ENCODE data around the gene MFSD1.
A peak's percentile ranks its signal among the peaks of the same experiment; 100 is the strongest.

MFSD1 gene

DNA sequence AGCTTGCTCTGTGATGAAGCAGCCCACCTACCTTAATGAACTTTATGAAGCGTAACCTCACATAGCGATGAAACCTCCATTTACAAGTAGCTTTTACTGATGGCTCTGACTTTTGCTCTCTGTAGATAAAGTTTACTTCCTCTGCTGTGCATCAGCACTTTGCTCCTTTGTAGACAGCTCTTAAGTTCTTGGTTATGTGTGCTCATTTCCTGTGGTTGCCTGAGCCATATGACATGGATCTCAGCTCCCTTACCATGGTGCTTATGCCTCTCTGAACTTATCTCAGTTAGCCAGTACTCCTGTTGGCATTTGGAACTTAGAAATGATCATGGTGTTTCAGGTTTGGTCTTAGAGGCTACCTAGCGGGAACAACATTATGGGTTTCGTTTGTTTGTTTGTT lies 7.8 kb downstream of the MFSD1 start:
- peak in 1 of 56 donors; percentile 10 for DNase-seq

DNA sequence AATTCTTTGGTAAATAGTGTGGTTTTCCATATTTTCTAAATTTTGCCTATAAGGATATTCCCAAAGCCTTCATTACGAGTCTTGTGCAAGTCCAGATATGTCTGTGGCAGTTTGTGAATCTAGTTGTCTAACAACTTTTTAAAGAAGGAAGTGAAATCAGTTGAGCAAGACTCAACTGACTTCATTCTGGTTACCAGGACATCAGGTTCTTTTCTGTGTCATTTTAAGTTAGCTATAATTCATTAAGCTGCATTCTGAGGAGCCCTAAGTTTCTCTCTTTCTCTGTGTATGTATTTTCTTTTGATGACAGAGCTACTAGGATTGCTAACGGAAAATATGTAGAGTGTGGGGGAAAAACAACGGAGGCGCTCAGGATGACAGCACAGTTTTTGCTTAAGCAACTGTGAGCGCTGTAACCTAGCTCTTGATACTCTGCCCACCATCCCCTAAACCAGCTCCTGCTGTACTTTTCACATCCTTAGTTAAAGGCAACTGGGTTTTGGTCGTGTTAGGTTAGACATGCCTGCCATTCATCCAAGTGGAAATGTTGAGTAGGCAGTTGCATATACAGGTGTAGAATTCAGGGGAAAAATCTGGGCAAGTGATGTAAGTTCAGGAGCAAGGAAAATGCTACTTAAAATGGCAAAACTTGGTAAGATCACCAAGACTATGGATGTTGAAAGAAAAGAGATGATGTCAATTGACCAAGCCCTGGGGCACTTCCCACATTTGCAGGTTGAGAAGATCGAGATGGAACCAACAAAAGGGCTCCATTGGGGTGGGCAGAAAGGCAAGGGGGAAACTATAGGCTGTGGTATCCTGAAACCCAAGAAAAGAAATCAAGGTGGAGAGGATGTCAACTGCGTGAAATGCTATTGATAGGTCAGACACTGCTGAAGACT lies 9.2 kb downstream of the MFSD1 start:
- DNase-seq, result no peak

DNA sequence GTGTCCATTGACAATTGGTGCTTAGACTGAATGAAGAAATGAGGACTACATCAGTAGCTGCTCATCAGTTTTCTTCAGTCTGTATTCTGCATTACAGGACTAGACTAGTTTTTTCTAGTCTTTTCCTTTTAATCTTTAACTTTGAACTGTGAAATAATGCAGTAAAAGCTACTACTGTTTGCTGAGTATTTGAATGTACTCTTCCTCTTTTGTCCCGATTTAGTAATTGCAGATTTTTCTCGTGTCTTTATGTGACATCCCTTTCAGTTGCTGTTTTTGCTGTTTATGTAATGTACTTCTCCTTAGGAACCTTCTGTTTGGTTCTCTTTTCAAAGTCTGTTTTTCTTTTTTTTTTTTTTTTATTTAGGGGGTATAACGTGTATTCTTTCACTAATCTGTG lies 17.4 kb downstream of the MFSD1 start:
- no peak for DNase-seq

DNA sequence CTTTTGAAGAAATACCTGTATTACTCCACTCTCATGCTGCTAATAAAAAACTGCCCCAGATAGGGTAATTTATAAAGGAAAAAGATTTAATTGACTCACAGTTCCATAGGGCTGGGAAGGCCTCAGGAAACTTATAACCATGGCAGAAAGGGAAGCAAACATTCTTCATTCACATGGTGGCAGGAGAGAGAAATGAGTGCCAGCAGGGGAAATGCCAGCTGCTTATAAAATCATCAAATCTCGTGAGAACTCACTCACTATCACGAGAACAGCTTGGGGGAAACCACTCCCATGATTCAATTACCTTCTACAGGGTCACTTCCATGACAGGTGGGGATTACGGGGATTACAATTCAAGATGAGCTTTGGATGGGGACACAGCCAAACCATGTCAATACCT lies 18.7 kb downstream of the MFSD1 start:
- DNase-seq, result no peak

DNA sequence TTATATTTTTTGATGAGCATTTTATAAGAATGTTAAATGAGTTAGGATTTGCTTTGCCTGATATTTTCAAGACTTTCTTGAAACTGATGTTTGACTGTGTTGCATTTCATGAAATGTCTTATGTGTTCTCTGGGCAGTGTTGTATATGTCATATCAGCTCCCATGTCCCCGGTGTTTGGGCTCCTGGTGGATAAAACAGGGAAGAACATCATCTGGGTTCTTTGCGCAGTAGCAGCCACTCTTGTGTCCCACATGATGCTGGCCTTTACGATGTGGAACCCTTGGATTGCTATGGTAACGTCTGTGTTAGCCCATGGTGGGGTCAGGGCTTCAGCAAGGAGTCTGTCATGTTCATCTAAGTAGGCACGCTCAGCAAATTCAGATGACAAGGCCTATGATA lies 20.0 kb downstream of the MFSD1 start:
- no peak for DNase-seq

DNA sequence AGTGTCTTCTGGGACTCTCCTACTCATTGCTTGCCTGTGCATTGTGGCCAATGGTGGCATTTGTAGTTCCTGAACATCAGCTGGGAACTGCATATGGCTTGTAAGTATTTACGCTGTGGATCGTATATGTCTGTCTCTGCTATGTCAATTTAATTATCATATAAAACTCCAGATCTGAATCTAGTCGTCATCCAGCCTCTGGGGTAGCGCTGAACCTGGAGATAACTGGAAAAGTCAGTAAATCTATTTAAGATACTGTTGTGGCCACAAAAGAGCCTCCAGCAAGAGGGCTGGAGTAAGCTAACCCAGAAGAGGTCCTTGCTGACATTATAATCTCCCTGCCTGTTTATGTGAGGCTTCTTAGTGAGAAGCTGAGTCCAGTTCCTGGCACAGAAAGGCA lies 21.6 kb downstream of the MFSD1 start:
- no peak for DNase-seq

DNA sequence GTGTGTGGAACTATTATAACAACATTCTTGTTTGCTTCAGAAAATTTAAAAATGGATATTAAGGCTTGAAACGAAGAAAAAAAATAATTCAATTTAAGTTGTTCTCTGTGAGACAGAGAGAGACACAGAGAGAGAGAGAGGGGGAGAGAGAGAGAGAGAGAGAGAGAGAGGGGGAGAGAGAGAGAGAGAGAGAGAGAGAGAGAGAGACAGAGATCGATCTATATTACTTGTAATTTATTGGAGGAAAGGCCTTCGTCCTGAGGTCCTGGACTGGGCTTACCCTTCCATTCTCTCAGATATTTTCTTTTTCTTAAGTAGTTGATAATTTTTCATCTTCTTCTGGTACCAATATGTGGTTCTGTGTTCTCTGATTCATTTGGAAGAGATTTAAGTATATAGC lies 25.9 kb downstream of the MFSD1 start:
- no peak for DNase-seq

DNA sequence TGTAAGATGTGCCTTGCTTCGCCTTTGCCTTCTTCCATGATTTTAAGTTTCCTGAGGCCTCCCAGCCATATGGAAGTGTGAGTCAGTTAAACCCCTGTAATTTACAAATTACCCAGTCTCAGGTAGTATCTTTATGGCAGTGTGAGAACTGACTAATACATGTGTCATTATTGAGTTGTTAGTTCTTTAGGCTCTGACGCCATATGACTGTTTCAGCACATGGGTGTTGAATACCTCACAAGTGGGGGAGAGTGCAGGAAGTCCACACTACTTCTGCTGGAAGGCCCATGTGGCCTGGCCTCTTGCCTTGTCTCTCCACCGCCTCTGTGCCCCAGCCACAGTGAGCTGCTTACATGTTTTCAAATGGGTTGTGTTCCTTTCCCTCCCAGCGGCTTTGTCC lies 28.5 kb downstream of the MFSD1 start:
- DNase-seq, result no peak

DNA sequence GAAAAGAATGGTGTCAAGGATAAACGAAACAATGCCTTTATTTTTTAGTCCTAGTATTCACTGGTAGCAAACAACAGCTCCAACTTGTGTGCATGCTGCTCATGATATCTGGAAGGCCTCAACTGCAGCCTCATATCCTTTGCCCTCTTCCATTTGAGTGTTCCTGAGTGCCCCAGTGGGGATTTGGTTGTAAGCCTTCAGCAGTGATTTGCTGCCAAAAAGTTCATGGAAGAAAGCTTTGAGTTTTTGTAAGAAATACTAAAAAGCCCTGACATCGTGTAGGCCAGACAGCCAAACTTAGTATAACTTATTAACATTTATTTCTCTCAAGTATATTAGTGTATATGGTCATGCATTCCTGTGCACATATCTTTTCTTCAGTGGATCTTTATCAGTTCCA lies 30.0 kb downstream of the MFSD1 start:
- DNase-seq, result no peak

DNA sequence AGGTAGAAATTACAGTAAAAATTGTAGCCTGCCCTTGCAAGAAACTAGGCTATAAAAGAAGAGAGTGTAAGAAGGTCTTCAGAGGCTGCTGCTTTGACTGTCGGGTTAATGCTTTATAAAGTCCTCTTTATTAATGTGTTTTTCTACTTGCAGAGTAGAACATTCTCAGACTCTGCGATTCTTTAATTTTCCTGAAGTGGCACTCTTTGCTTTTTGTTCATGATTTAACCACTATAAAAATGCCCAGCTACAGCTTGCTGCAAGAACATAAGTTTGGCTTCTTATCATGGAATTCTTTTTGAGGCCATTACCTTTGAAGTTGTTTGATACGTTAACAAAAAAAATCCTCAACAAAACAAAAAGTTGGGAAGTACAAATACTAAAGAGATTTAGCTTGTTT lies 33.8 kb downstream of the MFSD1 start:
- no peak for DNase-seq

DNA sequence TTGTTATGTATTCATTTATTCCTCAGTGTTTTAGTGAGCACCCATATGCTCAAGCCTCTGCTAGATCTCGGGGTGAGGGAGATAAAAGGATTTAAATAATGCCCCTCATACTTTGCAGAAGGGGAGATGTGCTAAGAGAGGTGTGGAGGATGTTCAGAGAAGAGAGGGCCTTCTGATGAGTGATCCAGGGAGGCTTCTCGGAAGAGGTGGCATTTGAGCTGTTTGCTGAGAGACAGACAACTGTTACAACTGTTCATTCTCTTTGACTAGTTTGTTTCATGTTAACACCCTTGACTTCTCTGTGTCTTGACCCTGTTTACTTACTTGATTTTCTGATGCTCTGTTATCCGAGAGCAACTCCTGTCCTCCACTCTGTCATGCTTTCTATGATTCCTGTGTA lies 34.5 kb downstream of the MFSD1 start:
- no peak for DNase-seq

DNA sequence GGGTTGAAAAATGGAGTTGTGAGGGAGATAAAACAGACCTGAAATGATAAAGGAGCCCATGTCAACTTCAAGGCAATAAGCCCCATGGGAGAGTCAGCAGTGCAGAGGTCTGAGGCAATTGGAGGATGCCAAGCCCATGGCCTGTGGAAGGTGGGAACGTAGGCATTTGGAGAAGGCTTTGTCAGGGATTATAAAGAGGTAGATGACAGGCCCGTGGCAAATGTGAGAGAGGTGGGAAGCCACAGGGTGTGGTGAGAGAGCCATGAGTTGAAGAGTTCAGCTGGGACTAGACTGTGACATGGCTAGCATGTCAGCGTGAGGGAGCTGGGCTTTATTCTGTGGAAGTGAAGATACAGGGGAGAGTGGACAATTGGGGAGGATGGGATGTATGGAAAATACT lies 35.4 kb downstream of the MFSD1 start:
- no peak for DNase-seq

DNA sequence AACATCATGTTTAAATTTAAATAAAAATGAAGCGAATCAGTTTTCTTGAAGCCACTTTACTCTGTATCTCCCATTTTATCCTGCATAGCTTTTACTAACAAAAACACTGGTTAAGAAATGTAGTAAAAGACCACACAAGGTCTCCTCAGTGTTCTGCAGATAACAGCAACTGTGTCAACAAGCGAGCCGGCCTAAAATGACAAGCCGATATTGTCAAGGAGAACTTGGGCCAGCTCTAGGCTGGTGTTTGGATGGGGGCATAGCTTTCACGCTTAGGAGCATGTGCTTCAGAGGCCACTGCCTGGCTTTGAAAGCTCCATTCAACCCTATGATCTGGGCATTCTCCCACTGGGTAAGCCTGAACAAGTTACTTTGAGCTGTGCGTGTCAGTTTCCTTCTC lies 38.1 kb downstream of the MFSD1 start:
- no peak for DNase-seq

DNA sequence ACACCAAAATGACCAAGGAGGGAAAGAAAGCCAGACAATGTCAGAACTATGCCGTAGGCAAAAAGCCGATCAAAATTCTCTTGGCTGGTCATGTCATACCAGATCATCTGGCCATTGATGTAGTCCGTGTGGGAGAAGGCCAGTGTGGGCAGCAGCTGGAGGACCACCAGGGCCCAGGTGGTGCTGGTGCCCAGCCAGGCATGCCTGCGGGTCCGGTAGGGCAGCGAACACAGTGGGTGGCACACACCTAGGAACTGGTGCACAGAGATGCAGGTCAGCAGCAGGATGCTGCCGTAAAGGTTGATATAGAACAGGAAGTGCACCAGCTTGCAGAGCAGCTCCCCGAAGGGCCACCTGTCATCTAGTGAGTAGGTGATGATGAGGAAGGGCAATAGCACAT lies 39.5 kb downstream of the MFSD1 start:
- DNase-seq, result no peak

DNA sequence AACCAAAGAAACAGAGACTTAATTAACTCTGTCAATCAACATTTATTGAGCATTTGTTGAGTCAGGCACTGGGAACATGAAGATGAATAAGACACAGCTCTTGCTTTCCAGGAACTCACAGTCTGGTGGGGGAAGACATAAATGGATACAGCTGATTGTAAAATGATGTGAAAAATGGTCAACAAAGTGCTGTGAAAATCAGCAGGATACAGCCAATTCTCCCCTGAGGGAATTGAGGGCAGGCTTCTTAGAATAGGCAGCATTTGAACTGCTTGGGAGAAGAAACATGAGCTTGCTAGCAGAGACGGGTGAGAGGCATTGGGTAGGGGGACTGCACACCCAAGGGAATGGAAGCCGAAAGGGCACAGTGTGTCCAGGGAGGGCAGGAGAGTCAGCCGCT lies 41.1 kb downstream of the MFSD1 start:
- DNase-seq, result no peak

DNA sequence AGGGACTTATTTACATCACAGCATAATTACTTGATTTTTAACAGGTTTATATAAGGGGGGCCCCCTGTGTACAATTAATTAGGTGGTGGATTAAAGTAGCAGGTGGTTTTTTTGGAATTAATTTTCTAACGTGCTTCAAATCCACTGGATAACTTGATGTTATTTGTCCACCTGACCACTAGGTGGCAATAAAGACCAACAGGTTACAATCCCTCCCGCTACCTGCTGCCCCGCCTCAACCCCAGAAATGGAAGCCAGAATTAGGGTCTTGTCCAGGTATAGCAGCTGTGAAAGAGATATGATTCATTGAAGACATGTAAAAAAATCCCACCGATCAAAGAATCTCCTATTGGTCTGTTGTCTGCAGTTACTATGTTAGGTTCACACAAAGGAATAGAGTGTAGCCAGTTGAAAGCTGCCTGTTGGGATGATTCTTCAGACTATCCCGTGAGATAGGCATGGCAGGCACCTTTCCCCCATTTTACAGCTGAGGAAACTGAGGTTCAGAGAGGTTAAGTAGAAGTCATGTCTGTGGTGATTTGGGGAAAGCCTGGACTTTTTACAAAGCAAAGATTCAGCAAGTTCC lies 44.0 kb downstream of the MFSD1 start:
- peak in 1 of 56 donors; percentile 31 for DNase-seq

DNA sequence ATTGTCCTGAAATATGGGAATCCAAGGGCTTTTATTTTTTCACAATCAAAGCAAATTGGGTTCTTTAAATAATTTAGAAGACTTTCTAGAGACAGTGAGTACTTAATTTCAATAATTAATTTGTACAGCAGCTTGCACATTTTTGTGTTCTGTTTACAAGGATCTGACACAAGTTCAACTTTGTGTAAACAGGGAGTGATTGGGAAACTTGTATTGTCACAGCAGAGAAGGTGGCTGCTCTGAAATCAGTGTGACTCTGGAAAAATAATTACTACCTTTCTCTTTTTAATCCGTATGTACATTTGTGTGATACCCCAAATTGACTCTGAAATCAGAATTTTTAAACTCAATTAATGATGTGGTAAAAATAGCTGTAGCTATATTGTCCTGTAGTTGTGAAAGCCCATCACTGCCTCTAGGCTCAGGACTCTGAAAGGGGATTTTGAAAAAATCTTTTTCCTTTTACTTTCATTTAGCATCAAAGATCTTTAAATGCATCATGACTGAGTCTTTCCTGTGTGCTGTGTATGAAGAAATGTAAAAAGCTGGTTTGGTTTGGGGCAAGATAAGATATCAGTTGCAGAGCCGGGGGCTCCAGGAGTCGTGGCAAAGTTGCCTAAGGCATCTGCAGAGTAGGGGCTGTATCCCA lies 45.1 kb downstream of the MFSD1 start:
- no peak for DNase-seq

DNA sequence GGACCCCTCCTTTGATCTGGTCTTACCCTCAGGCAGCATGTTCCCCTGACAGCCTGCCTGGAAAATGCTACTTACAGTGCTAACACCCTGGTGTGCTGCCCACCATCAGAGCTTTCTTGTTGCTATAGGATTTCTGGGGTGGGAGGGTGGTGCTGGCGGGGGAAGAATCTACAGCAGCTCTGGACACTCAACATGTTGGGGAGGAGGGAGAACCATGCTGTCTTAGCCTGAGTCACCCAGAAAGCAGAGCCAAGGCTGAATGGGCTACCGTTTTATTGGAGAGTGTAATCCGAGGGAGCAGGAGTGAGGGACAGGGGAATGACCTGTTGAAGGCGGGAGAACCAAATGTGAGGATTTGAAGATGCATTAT lies 45.6 kb downstream of the MFSD1 start:
- DNase-seq, result peak in 6 of 56 donors; percentile 12 to 41 (median 33)

DNA sequence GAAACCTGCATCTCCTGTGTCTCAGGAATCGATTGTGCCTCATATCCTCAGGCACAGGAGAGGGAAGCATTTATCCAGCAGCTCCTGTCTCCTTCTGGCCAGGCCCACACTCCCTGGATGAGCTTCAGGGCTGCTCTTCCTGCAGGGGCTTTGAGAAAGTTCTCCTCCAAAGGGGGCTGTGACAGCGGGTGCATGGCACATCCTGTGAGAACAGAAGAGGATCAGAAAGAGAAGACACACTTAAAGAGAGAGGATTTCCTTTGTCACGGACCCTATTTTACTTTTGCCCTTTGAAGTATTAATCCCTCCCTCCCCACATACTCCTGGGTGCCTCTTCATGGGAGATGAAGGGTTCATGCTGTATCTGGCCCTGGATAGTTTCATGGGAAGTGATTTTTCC lies 46.0 kb downstream of the MFSD1 start:
- DNase-seq, result no peak

DNA sequence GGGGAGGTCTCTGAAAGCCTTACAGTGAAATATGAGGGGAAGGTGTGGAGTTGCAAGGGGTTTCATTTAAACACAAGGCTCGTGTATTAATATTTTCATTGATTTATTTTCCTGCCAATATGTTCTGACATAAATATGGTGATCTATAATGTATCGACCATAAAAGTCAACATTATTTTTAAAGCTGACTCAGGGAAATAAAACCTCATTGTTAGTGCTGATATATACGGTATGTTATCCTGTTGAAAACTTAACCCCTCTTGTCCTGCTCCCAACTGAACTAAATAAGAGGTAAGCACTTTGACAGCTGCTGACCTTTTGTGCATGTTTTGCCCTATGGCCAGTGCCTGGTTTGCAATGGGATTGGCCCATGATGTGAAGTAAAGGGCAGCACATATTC lies 47.9 kb downstream of the MFSD1 start:
- DNase-seq, result no peak

DNA sequence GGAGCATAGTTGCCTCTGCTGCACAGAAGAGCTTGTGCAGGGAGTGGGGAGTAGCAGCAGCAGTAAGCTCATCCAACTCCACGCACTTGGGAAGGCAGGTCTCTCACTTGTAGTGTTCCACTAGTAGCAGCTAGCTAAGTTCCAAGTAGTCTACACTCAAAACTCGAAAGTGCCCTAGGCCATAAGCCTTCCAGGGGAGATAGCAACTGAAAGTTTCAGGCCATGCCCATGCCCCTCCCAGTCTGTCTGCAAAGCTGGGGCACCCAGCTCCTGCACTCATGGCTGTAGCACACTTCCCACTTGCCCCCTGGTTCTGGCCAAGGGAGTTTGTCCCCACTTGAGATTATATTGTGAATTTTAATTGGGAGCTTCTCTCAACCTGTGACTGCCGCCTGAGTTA lies 57.5 kb downstream of the MFSD1 start:
- DNase-seq, result no peak

DNA sequence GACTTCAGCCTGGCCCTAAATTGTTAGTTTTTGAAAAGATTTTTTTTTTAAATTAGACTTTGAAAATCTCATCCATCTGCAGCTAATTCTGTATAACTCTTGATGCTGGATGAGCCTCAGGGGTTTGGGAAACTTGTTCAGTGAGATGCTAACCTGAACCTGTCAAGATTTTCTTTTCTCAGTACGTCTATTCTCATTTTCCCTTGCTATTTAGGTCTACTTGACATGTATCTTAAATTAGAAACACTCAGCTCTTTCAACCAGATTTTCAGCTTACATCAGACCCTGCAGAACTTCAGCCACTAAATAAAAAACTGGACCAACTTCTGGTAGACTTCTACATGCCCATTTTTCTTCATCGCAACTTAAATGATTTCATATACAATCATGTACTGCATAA lies 61.4 kb downstream of the MFSD1 start:
- DNase-seq, result no peak

DNA sequence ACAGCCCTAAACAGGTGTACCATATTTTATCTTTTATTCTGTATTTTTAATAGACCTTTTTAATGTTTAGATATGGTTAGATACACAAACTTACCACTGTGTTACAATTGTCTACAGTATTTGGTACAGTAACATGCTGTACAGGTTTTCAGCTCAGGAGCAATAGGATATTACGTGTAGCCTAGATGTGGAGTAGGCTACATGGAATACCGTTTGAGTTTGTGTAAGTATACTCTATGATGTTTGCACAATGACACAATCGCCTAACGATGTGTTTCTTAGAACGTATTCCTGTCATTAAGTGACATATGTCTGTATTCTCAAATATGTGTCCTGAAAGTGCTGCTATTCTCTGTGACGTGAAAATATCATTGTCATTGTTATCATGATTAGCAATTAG lies 62.6 kb downstream of the MFSD1 start:
- DNase-seq, result no peak

All from amygdala (tissue), 56 donors.